IPS-NIHi7 (cell line): ENCODE results near the gene MVB12B.

Experiments used
- DNase-seq: peaks from one replicate; pipeline ENCODE4 v3.0.0; 2012; ENCODE audit warnings: mixed read lengths; ENCODE audit errors: extremely low spot score

Gene MVB12B

GRCh38 chr9:126505697-126506346 lies 179.2 kb downstream of the MVB12B start:
- no peak for DNase-seq

GRCh38 chr9:126506361-126507317 lies 180.0 kb downstream of the MVB12B start:
- DNase-seq, result no peak

- DNase-seq, result no peak
Measured at GRCh38 chr9:126507318-126508109, 180.9 kb downstream of the MVB12B start.

GRCh38 chr9:126508171-126508591 lies 181.6 kb downstream of the MVB12B start:
- DNase-seq, result no peak

- no peak for DNase-seq
Measured at GRCh38 chr9:126508928-126509327, 182.3 kb downstream of the MVB12B start.

- no peak for DNase-seq
Measured at GRCh38 chr9:126509718-126510117, 183.1 kb downstream of the MVB12B start.

- no peak for DNase-seq
Measured at GRCh38 chr9:126510564-126510963, 183.9 kb downstream of the MVB12B start.

GRCh38 chr9:126511411-126511810 lies 184.8 kb downstream of the MVB12B start:
- DNase-seq, result no peak

- no peak for DNase-seq
Measured at GRCh38 chr9:126513159-126514036, 186.8 kb downstream of the MVB12B start.

GRCh38 chr9:126514037-126514821 lies 187.6 kb downstream of the MVB12B start:
- DNase-seq, result peak; percentile 96

- DNase-seq, result no peak
Measured at GRCh38 chr9:126515001-126515872, 188.6 kb downstream of the MVB12B start.

- DNase-seq, result no peak
Measured at GRCh38 chr9:126515873-126516505, 189.4 kb downstream of the MVB12B start.

- no peak for DNase-seq
Measured at GRCh38 chr9:126516561-126516935, 189.9 kb downstream of the MVB12B start.

GRCh38 chr9:126516936-126517832 lies 190.6 kb downstream of the MVB12B start:
- peak; percentile 62 for DNase-seq

- no peak for DNase-seq
Measured at GRCh38 chr9:126517833-126518356, 191.3 kb downstream of the MVB12B start.

- DNase-seq, result no peak
Measured at GRCh38 chr9:126518763-126519162, 192.1 kb downstream of the MVB12B start.

GRCh38 chr9:126519660-126520420 lies 193.2 kb downstream of the MVB12B start:
- no peak for DNase-seq
